Measurements from ENCODE around the gene CD69.

CD69 gene

GRCh38 chr12:9782547-9783382 is 22.1 kb upstream of the CD69 start:
- in situ Hi-C loops (cut with HindIII; ENCODE audit: low sequenced_read_pairs) = no loop called here
- no peak for DNase-seq (ENCODE audit: low read depth, low spot score)
- TF ChIP-seq, protein P1, sequence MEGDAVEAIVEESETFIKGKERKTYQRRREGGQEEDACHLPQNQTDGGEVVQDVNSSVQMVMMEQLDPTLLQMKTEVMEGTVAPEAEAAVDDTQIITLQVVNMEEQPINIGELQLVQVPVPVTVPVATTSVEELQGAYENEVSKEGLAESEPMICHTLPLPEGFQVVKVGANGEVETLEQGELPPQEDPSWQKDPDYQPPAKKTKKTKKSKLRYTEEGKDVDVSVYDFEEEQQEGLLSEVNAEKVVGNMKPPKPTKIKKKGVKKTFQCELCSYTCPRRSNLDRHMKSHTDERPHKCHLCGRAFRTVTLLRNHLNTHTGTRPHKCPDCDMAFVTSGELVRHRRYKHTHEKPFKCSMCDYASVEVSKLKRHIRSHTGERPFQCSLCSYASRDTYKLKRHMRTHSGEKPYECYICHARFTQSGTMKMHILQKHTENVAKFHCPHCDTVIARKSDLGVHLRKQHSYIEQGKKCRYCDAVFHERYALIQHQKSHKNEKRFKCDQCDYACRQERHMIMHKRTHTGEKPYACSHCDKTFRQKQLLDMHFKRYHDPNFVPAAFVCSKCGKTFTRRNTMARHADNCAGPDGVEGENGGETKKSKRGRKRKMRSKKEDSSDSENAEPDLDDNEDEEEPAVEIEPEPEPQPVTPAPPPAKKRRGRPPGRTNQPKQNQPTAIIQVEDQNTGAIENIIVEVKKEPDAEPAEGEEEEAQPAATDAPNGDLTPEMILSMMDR (IDR thresholded peaks at IDR 0.05; ENCODE audit: low read depth, low read length) = no peak
- H3K4me3 ChIP-seq (ENCODE audit: low read depth, low read length) = no peak overlapping the region

- in situ Hi-C loops (cut with HindIII; ENCODE audit: low sequenced_read_pairs) = no loop called here
- TF ChIP-seq, protein P1 (IDR thresholded peaks at IDR 0.05; ENCODE audit: low read depth, low read length) = no peak
- DNase-seq (ENCODE audit: low read depth, low spot score) = no peak
- H3K4me3 ChIP-seq (ENCODE audit: low read depth, low read length) = no peak overlapping the region
Observed at GRCh38 chr12:9781360-9781759, 20.7 kb upstream of the CD69 start.

DNA sequence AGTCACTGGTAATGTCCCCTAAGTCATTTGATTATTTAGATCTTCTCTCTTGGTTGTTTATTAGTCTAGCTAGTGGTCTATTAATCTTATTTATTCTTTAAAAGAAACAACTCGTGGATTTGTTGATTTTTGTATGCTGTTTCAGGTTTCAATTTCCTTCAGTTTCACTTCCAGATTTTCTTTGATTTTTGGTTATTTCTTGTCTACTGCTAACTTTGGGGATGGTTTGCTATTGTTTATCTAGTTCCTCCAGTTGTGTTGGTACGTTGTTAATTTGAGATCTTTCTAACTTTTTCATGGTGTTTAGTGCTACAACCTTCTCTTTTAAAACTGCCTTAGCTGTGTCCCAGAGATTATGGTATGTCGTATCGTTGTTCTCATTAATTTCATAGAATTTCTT is 18.5 kb upstream of the CD69 start:
- in situ Hi-C loops (cut with HindIII; ENCODE audit: low sequenced_read_pairs) = no loop called here
- DNase-seq (ENCODE audit: low read depth, low spot score) = no peak
- TF ChIP-seq, protein P1 (IDR thresholded peaks at IDR 0.05; ENCODE audit: low read depth, low read length) = no peak
- no peak overlapping the region for H3K4me3 ChIP-seq (ENCODE audit: low read depth, low read length)

GRCh38 chr12:9776781-9777180 is 16.1 kb upstream of the CD69 start:
- no peak for DNase-seq (ENCODE audit: low read depth, low spot score)
- TF ChIP-seq, protein P1 (IDR thresholded peaks at IDR 0.05; ENCODE audit: low read depth, low read length) = no peak
- no peak overlapping the region for H3K4me3 ChIP-seq (ENCODE audit: low read depth, low read length)
- in situ Hi-C loops (cut with HindIII; ENCODE audit: low sequenced_read_pairs) = no loop called here

GRCh38 chr12:9773216-9773877 is 12.6 kb upstream of the CD69 start:
- in situ Hi-C loops (cut with HindIII; ENCODE audit: low sequenced_read_pairs) = no loop called here
- DNase-seq (ENCODE audit: low read depth, low spot score) = no peak
- no peak overlapping the region for H3K4me3 ChIP-seq (ENCODE audit: low read depth, low read length)

DNA sequence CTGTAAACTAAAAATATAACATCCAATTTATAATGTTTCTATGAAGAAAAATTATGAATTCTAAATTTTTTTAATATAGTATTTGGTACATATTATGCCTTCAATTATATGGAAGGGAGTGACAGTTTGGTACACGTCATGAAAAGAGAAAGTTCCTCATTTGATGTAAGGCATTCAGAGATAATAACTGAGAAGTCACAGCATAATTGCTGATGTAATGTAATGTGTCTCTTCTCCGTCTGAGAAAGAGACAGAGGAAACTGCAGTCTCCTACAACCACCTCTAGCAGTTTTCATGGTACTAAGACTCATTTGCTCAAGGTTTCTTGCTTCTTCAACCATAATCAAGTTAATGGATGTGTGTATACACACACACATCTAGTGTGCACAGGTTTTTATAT is 2.3 kb upstream of the CD69 start:
- in situ Hi-C loops (cut with HindIII; ENCODE audit: low sequenced_read_pairs) = no loop called here
- TF ChIP-seq, protein P1 (IDR thresholded peaks at IDR 0.05; ENCODE audit: low read depth, low read length) = no peak
- DNase-seq (ENCODE audit: low read depth, low spot score) = no peak
- no peak overlapping the region for H3K4me3 ChIP-seq (ENCODE audit: low read depth, low read length)

More at GRCh38 chr12:9773216-9773877, 12.6 kb upstream of the CD69 start:
- TF ChIP-seq, protein P1 (IDR thresholded peaks at IDR 0.05; ENCODE audit: low read depth, low read length) = no peak

Measured in astrocyte of the spinal cord (primary cell).